ENCODE data around the gene STK16.

STK16 gene

DNA sequence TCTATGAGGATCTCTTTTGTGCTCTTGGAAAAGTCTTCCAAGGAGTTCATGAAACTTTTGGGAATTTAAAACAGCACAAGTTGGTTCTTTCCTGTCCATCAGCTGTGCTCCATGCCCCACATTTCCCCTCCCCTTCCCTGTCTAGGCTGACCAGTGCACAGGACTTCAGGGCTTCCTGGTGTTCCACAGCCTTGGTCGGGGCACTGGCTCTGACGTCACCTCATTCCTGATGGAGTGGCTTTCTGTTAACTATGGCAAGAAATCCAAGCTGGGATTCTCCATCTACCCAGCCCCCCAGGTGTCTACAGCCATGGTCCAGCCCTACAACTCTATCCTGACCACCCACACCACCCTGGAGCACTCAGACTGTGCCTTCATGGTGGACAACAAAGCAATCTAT lies 25.7 kb downstream of the STK16 start:
- H3K27me3 ChIP-seq (ENCODE audit: control insufficient read depth in 3 of 3, insufficient read depth in 3 of 3, low read depth in 1 of 3, low read length in 3 of 3) = peaks cover 0 to 59% (median 2%) of the 10 kb centered on the region in 3 experiments
- H3K4me3 ChIP-seq (ENCODE audit: low read length in 2 of 2) = no peak overlapping the region
- peaks cover 3 to 8% of the 10 kb centered on the region in 2 donors for H3K4me1 ChIP-seq (ENCODE audit: control insufficient read depth in 2 of 2, insufficient read depth in 1 of 2, low read depth in 1 of 2, low read length in 2 of 2)
- H3K18ac ChIP-seq (ENCODE audit: low read length) = no peak overlapping the region
- H3K79me1 ChIP-seq (ENCODE audit: low read depth, low read length) = peaks cover 3% of the 10 kb centered on the region
- no peak overlapping the region for H2BK5ac ChIP-seq (ENCODE audit: low read length)
- no peak overlapping the region for H4K91ac ChIP-seq (ENCODE audit: low read depth, low read length, poor library complexity)
- no peak overlapping the region for H2AK5ac ChIP-seq (ENCODE audit: low read depth, low read length)
- no peak overlapping the region for H3K4me2 ChIP-seq (ENCODE audit: insufficient read depth, low read length, poor library complexity, severe bottlenecking)
- H3K4ac ChIP-seq (ENCODE audit: low read length) = no peak overlapping the region
- WGBS, 2 donors (ENCODE audit: extremely low coverage in 2 of 2, insufficient read length in 2 of 2, insufficient replicate concordance in 1 of 2) = no CpG with 5 or more reads among the region's 2 CpGs
- H4K8ac ChIP-seq (ENCODE audit: low read depth, low read length) = no peak overlapping the region
- H3K9ac ChIP-seq (ENCODE audit: low read depth, low read length, poor library complexity) = no peak overlapping the region
- no peak overlapping the region for H3K27ac ChIP-seq (replicated peaks; ENCODE audit: low read length)
- no peak for DNase-seq (ENCODE audit: low spot score)
- H2AFZ ChIP-seq (ENCODE audit: low read length) = no peak overlapping the region
- H2BK12ac ChIP-seq (ENCODE audit: low read length) = no peak overlapping the region
- no peaks in the 10 kb centered on the region for H3K36me3 ChIP-seq (replicated peaks in 1 of 2; ENCODE audit: control insufficient read depth in 2 of 2, insufficient read depth in 2 of 2, low read length in 2 of 2)
- H2BK120ac ChIP-seq (ENCODE audit: low read depth, low read length) = no peak overlapping the region
- H2BK15ac ChIP-seq (ENCODE audit: low read length) = no peak overlapping the region
- H3K14ac ChIP-seq (ENCODE audit: low read length) = no peak overlapping the region
- H3K9me3 ChIP-seq (replicated peaks in 1 of 2; ENCODE audit: control insufficient read depth in 2 of 2, insufficient read depth in 1 of 2, low read depth in 1 of 2, low read length in 2 of 2) = no peaks in the 10 kb centered on the region
- H3K23ac ChIP-seq (ENCODE audit: low read depth, low read length, poor library complexity) = no peak overlapping the region

DNA sequence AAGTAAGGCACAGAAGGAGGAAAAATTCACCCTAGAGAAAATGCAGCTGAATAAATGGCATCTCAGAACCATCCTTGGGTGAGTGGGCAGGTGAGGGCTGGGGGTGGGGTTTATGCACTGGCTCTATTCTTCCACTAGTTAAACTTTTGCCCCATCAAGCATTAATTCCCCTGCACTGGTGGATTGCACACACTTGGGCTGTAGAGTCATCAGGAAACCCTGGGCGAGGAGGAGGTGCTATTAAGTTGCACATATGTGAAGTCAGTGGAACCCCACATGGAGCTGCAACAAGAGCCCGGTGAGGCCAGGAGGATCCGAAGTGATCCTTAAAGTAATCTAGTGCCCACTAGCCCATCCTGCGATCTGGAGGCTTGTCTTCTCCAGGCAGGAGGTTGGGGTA lies 27.1 kb downstream of the STK16 start:
- no peak for DNase-seq (ENCODE audit: low spot score)
- WGBS, 2 donors (ENCODE audit: extremely low coverage in 2 of 2, insufficient read length in 2 of 2, insufficient replicate concordance in 1 of 2) = no CpG with 5 or more reads among the region's 4 CpGs
- H3K4me3 ChIP-seq (ENCODE audit: low read length in 2 of 2) = no peak overlapping the region

DNA sequence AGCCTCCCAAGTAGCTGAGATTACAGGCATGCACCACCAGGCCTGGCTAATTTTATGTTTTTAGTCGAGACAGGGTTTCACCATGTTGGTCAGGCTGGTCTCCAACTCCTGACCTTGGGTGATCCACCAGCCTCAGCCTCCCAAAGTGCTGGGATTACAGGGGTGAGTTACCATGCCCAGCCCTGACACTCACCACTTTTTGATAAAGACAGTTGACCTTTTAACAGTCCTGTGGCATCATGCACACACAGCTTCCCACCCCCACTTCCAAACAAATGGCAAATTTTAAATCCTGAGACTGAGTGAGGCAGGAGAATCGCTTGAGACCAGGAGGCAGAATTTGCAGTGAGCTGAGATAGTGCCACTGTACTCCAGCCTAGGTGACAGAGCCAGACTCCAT lies 27.7 kb downstream of the STK16 start:
- WGBS, 2 donors (ENCODE audit: extremely low coverage in 2 of 2, insufficient read length in 2 of 2, insufficient replicate concordance in 1 of 2) = no CpG with 5 or more reads among the region's 2 CpGs
- no peak for DNase-seq (ENCODE audit: low spot score)

More for the DNA sequence above, 27.1 kb downstream of the STK16 start:
- Histone ChIP-seq H2AFZ (ENCODE audit: low read length) (no peak overlapping the region), H2BK15ac (ENCODE audit: low read length) (no peak overlapping the region), H3K27me3 (ENCODE audit: control insufficient read depth in 3 of 3, insufficient read depth in 3 of 3, low read depth in 1 of 3, low read length in 3 of 3) (peaks cover 0 to 46% (median 2%) of the 10 kb centered on the region in 3 experiments), H3K27ac (replicated peaks; ENCODE audit: low read length) (no peak overlapping the region), H3K23ac (ENCODE audit: low read depth, low read length, poor library complexity) (no peak overlapping the region), H3K36me3 (replicated peaks in 1 of 2; ENCODE audit: control insufficient read depth in 2 of 2, insufficient read depth in 2 of 2, low read length in 2 of 2) (no peaks in the 10 kb centered on the region), H2BK120ac (ENCODE audit: low read depth, low read length) (no peak overlapping the region), H3K4ac (ENCODE audit: low read length) (no peak overlapping the region), H3K14ac (ENCODE audit: low read length) (no peak overlapping the region), H3K18ac (ENCODE audit: low read length) (no peak overlapping the region), H2AK5ac (ENCODE audit: low read depth, low read length) (no peak overlapping the region), H4K91ac (ENCODE audit: low read depth, low read length, poor library complexity) (no peak overlapping the region), H3K4me1 (ENCODE audit: control insufficient read depth in 2 of 2, insufficient read depth in 1 of 2, low read depth in 1 of 2, low read length in 2 of 2) (peaks cover 3 to 8% of the 10 kb centered on the region in 2 donors), H4K8ac (ENCODE audit: low read depth, low read length) (no peak overlapping the region), H3K79me1 (ENCODE audit: low read depth, low read length) (peaks cover 3% of the 10 kb centered on the region), H3K9me3 (replicated peaks in 1 of 2; ENCODE audit: control insufficient read depth in 2 of 2, insufficient read depth in 1 of 2, low read depth in 1 of 2, low read length in 2 of 2) (no peaks in the 10 kb centered on the region), H2BK5ac (ENCODE audit: low read length) (no peak overlapping the region), H2BK12ac (ENCODE audit: low read length) (no peak overlapping the region), H3K4me2 (ENCODE audit: insufficient read depth, low read length, poor library complexity, severe bottlenecking) (no peak overlapping the region), H3K9ac (ENCODE audit: low read depth, low read length, poor library complexity) (no peak overlapping the region)

DNA sequence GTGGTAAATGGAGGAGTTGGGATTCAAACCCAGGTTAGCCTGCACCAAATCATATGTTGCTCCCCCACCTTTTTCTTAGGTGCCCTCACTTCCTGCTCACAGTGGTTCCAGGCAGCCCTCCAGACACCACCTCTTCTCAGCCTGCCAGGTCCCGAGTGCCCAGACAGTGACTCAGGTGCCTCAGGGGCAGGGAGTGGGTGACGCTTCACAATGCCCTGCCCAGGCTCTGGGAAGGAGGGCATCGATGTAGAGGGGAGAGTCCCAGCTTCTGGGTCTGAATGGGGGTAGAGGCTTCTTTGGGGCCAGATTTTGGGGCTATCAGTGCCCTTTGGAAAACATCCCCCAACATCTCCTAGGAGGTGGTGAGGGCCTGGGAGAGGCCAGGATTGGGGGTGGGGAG lies 28.7 kb downstream of the STK16 start:
- Histone ChIP-seq H2BK12ac (ENCODE audit: low read length) (peak overlapping the region; percentile 14), H3K4me1 (ENCODE audit: control insufficient read depth in 2 of 2, insufficient read depth in 1 of 2, low read depth in 1 of 2, low read length in 2 of 2) (peaks cover 15 to 20% of the 10 kb centered on the region in 2 donors), H4K8ac (ENCODE audit: low read depth, low read length) (no peak overlapping the region), H3K36me3 (replicated peaks in 1 of 2; ENCODE audit: control insufficient read depth in 2 of 2, insufficient read depth in 2 of 2, low read length in 2 of 2) (no peaks in the 10 kb centered on the region), H3K9ac (ENCODE audit: low read depth, low read length, poor library complexity) (no peak overlapping the region), H2BK5ac (ENCODE audit: low read length) (no peak overlapping the region), H3K23ac (ENCODE audit: low read depth, low read length, poor library complexity) (peak overlapping the region; percentile 3), H3K79me1 (ENCODE audit: low read depth, low read length) (peaks cover 3% of the 10 kb centered on the region), H3K4ac (ENCODE audit: low read length) (no peak overlapping the region), H2BK120ac (ENCODE audit: low read depth, low read length) (no peak overlapping the region), H2AK5ac (ENCODE audit: low read depth, low read length) (no peak overlapping the region), H3K4me2 (ENCODE audit: insufficient read depth, low read length, poor library complexity, severe bottlenecking) (no peak overlapping the region), H3K18ac (ENCODE audit: low read length) (peak overlapping the region; percentile 65), H3K27ac (replicated peaks; ENCODE audit: low read length) (no peak overlapping the region), H3K14ac (ENCODE audit: low read length) (no peak overlapping the region), H4K91ac (ENCODE audit: low read depth, low read length, poor library complexity) (no peak overlapping the region), H2AFZ (ENCODE audit: low read length) (no peak overlapping the region), H3K27me3 (ENCODE audit: control insufficient read depth in 3 of 3, insufficient read depth in 3 of 3, low read depth in 1 of 3, low read length in 3 of 3) (peaks cover 0 to 42% (median 5%) of the 10 kb centered on the region in 3 experiments), H3K9me3 (replicated peaks in 1 of 2; ENCODE audit: control insufficient read depth in 2 of 2, insufficient read depth in 1 of 2, low read depth in 1 of 2, low read length in 2 of 2) (no peaks in the 10 kb centered on the region), H3K4me3 (ENCODE audit: low read length in 2 of 2) (no peak overlapping the region), H2BK15ac (ENCODE audit: low read length) (peak overlapping the region; percentile 65)
- no peak for DNase-seq (ENCODE audit: low spot score)
- no CpG with 5 or more reads among the region's 3 CpGs for WGBS, 2 donors (ENCODE audit: extremely low coverage in 2 of 2, insufficient read length in 2 of 2, insufficient replicate concordance in 1 of 2)

More for the DNA sequence above, 27.7 kb downstream of the STK16 start:
- Histone ChIP-seq H3K4ac (ENCODE audit: low read length) (no peak overlapping the region), H3K18ac (ENCODE audit: low read length) (no peak overlapping the region), H3K36me3 (replicated peaks in 1 of 2; ENCODE audit: control insufficient read depth in 2 of 2, insufficient read depth in 2 of 2, low read length in 2 of 2) (no peaks in the 10 kb centered on the region), H3K79me1 (ENCODE audit: low read depth, low read length) (peaks cover 3% of the 10 kb centered on the region), H2AK5ac (ENCODE audit: low read depth, low read length) (no peak overlapping the region), H3K9me3 (replicated peaks in 1 of 2; ENCODE audit: control insufficient read depth in 2 of 2, insufficient read depth in 1 of 2, low read depth in 1 of 2, low read length in 2 of 2) (no peaks in the 10 kb centered on the region), H3K27me3 (ENCODE audit: control insufficient read depth in 3 of 3, insufficient read depth in 3 of 3, low read depth in 1 of 3, low read length in 3 of 3) (peaks cover 0 to 45% (median 5%) of the 10 kb centered on the region in 3 experiments), H4K91ac (ENCODE audit: low read depth, low read length, poor library complexity) (no peak overlapping the region), H2BK5ac (ENCODE audit: low read length) (no peak overlapping the region), H2BK120ac (ENCODE audit: low read depth, low read length) (no peak overlapping the region), H3K27ac (replicated peaks; ENCODE audit: low read length) (no peak overlapping the region), H3K4me3 (ENCODE audit: low read length in 2 of 2) (no peak overlapping the region), H3K4me2 (ENCODE audit: insufficient read depth, low read length, poor library complexity, severe bottlenecking) (no peak overlapping the region), H3K23ac (ENCODE audit: low read depth, low read length, poor library complexity) (no peak overlapping the region), H2BK15ac (ENCODE audit: low read length) (no peak overlapping the region), H2AFZ (ENCODE audit: low read length) (no peak overlapping the region), H3K9ac (ENCODE audit: low read depth, low read length, poor library complexity) (no peak overlapping the region), H2BK12ac (ENCODE audit: low read length) (no peak overlapping the region), H3K4me1 (ENCODE audit: control insufficient read depth in 2 of 2, insufficient read depth in 1 of 2, low read depth in 1 of 2, low read length in 2 of 2) (peaks cover 8 to 11% of the 10 kb centered on the region in 2 donors), H3K14ac (ENCODE audit: low read length) (no peak overlapping the region), H4K8ac (ENCODE audit: low read depth, low read length) (peak overlapping the region; percentile 31)

Data from neuronal stem cell (in vitro differentiated cells).